Measurements from ENCODE around the gene GNB1L.
A peak's percentile ranks its signal among the peaks of the same experiment; 100 is the strongest.

- TF ChIP-seq TCF7 (IDR thresholded peaks at IDR 0.05; ENCODE audit: borderline replicate concordance) (no peak), ZBTB7A (IDR thresholded peaks at IDR 0.05; ENCODE audit: borderline replicate concordance, control insufficient read depth, low read depth, low read length) (peak; percentile 9; the same call in 1 of the 2 replicates), EZH2 (IDR thresholded peaks at IDR 0.05; ENCODE audit: borderline replicate concordance, low read depth, low read length) (no peak), ZBTB11 (CRISPR knock-in tag; IDR thresholded peaks at IDR 0.05) (no peak), SNRNP70 (optimal IDR thresholded peaks at IDR 0.05; ENCODE audit: low read depth, low read length) (no peak), KAT7 (CRISPR knock-in tag; IDR thresholded peaks at IDR 0.05; ENCODE audit: borderline replicate concordance) (no peak), ATF1 (CRISPR knock-in tag; IDR thresholded peaks at IDR 0.05) (0 out of 2 replicates have a peak, but pooled peaks have one; percentile 3), ATF1 (tag; IDR thresholded peaks at IDR 0.05) (no peak), CTCF (IDR thresholded peaks at IDR 0.05 in 2 of 3, conservative IDR thresholded peaks at IDR 0.05 in 1 of 3; ENCODE audit: insufficient read depth in 2 of 3, low read depth in 1 of 3, low read length in 3 of 3) (no peak), ZNF639 (CRISPR knock-in tag; conservative IDR thresholded peaks at IDR 0.05 in 1 of 2, IDR thresholded peaks at IDR 0.05 in 1 of 2) (0 out of 4 replicates have a peak, but pooled peaks of 1 of the 2 experiments have one; percentile 3)
These were observed 118.8 kb downstream of the GNB1L start for GRCh38 chr22:19735665-19736510.
